Measurements from ENCODE around the gene SSH3.

GRCh38 chr11:67303132-67303834 lies at the start of gene SSH3:
- TF ChIP-seq POLR2A (IDR thresholded peaks at IDR 0.05): peak; percentile 43
- TF ChIP-seq, protein P1, sequence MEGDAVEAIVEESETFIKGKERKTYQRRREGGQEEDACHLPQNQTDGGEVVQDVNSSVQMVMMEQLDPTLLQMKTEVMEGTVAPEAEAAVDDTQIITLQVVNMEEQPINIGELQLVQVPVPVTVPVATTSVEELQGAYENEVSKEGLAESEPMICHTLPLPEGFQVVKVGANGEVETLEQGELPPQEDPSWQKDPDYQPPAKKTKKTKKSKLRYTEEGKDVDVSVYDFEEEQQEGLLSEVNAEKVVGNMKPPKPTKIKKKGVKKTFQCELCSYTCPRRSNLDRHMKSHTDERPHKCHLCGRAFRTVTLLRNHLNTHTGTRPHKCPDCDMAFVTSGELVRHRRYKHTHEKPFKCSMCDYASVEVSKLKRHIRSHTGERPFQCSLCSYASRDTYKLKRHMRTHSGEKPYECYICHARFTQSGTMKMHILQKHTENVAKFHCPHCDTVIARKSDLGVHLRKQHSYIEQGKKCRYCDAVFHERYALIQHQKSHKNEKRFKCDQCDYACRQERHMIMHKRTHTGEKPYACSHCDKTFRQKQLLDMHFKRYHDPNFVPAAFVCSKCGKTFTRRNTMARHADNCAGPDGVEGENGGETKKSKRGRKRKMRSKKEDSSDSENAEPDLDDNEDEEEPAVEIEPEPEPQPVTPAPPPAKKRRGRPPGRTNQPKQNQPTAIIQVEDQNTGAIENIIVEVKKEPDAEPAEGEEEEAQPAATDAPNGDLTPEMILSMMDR (IDR thresholded peaks at IDR 0.05): no peak
